Neural crest cell (in vitro differentiated cells): Measurements from ENCODE around the gene WT1. TPM values are rescaled to one million over a fixed set of nuclear protein-coding genes. Genes with fewer than 3 reads are reported as not detected.

Source experiments
- DNase-seq: peaks from one replicate; pipeline ENCODE4 v3.0.0; 2021; ENCODE audit warnings: low read depth, mixed read lengths, low spot score
- H3K27ac Mint-ChIP-seq: one replicate; pipeline ENCODE4 v1.8.0; 2021; ENCODE audit warnings: mild to moderate bottlenecking, mixed read lengths; ENCODE audit not compliant: unreplicated experiment
- H3K27me3 Mint-ChIP-seq: 2 replicates; pipeline ENCODE4 v1.8.0; 2021; ENCODE audit warnings: low read depth, mild to moderate bottlenecking, mixed read lengths
- H3K36me3 Mint-ChIP-seq: 2 replicates; pipeline ENCODE4 v1.8.0; 2021; ENCODE audit warnings: low read depth, mild to moderate bottlenecking, mixed read lengths
- H3K4me1 Mint-ChIP-seq: 2 replicates; pipeline ENCODE4 v1.8.0; 2021; ENCODE audit warnings: mixed read lengths
- H3K4me3 Mint-ChIP-seq: one replicate; pipeline ENCODE4 v1.8.0; 2021; ENCODE audit warnings: mild to moderate bottlenecking, mixed read lengths
- H3K9me3 Mint-ChIP-seq: 2 replicates; pipeline ENCODE4 v1.8.0; 2021; ENCODE audit warnings: mixed read lengths
- total RNA-seq: library from RNA; stranded (reverse); gene quantifications from 2 replicates; pipeline ENCODE4 v1.2.1, GENCODE V29; 2021
- TF ChIP-seq, protein P1 (sequence below): fragments of 200-600 bp; sonication (generic); conservative IDR thresholded peaks from 2 replicates; pipeline ENCODE4 v1.5.0; 2021; ENCODE audit warnings: antibody characterized with exemption, mild to moderate bottlenecking

WT1 gene
- total RNA-seq, 1 donor from 2014 or later, result not detected

DNA sequence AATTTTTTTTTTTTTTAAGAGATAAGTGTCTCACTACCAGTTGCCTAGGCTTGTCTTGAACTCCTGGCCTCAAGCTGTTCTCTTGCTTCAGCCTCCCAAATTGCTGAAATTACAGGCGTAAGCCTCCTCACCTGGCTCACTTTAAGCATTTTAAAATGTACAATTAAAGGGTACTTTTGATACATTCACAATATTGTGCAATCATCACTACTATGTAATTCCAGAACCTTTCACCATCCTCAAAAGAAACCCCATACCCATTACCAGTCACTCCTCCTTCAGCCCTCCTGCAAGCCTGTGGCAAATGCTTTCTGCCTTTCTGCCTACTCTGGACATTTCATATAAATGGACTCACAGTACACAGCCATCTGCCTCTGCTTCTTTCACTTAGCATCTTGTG lies 34.5 kb upstream of the WT1 start:
- no peaks in the 10 kb centered on the region for H3K4me1 Mint-ChIP-seq
- TF ChIP-seq, protein P1, sequence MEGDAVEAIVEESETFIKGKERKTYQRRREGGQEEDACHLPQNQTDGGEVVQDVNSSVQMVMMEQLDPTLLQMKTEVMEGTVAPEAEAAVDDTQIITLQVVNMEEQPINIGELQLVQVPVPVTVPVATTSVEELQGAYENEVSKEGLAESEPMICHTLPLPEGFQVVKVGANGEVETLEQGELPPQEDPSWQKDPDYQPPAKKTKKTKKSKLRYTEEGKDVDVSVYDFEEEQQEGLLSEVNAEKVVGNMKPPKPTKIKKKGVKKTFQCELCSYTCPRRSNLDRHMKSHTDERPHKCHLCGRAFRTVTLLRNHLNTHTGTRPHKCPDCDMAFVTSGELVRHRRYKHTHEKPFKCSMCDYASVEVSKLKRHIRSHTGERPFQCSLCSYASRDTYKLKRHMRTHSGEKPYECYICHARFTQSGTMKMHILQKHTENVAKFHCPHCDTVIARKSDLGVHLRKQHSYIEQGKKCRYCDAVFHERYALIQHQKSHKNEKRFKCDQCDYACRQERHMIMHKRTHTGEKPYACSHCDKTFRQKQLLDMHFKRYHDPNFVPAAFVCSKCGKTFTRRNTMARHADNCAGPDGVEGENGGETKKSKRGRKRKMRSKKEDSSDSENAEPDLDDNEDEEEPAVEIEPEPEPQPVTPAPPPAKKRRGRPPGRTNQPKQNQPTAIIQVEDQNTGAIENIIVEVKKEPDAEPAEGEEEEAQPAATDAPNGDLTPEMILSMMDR, result no peak
- no peak overlapping the region for H3K4me3 Mint-ChIP-seq
- no peak overlapping the region for H3K27ac Mint-ChIP-seq
- no peak for DNase-seq
- no peaks in the 10 kb centered on the region for H3K9me3 Mint-ChIP-seq
- H3K36me3 Mint-ChIP-seq, result no peaks in the 10 kb centered on the region
- H3K27me3 Mint-ChIP-seq, result no peaks in the 10 kb centered on the region

DNA sequence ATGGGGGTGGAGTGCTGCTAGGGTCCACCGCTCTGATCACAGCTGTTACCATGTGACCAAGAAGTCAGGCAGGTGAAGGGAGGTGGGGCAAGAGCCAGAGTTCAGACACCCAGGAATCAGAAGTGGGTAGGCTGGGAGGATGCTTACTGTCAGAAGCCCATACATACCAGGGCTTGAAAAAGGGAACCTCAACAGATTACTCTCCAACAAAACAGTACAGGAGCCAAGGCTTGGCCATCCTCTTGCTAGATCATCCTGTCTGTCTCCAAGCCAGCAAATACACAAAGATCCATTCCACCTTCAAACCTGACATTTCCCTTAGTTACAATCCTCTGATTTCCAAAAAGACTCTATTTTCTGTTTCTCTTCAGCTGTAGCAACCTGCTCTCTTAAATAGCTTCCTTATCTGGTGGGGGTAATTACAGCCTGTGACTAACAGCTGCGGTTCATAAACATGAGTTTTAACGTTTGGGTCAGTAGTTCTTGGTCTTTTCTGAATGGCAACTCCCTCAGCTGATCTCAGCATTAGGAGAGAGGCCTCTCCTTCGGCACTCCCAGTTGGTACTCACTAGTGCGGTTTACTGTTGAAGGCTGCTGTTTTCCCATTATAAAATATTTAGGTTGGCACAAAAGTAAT lies 31.1 kb upstream of the WT1 start:
- H3K4me3 Mint-ChIP-seq, result no peak overlapping the region
- H3K9me3 Mint-ChIP-seq, result no peaks in the 10 kb centered on the region
- no peaks in the 10 kb centered on the region for H3K36me3 Mint-ChIP-seq
- H3K4me1 Mint-ChIP-seq, result no peaks in the 10 kb centered on the region
- TF ChIP-seq, protein P1, result no peak
- H3K27me3 Mint-ChIP-seq, result no peaks in the 10 kb centered on the region
- no peak for DNase-seq
- H3K27ac Mint-ChIP-seq, result no peak overlapping the region

DNA sequence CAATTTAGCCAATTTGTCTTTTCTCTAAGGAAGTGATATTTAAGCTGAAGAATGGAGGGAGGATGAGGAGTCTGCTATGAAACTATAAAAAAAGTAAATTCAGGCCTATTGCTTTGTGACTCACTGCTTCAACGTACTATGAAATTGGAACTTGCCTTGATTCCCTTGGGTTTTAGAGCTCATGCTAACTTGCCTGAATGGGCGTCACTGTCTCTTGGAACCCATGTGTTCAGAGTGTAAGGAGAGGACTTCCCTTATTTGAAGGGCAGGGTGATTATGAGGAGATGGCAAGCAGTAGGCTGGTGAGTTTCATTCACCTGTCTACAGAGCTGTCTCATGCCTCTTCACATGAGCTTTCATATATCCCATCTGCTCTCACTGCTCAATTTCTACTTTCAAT lies 28.7 kb upstream of the WT1 start:
- no peak overlapping the region for H3K4me3 Mint-ChIP-seq
- DNase-seq, result no peak
- no peaks in the 10 kb centered on the region for H3K27me3 Mint-ChIP-seq
- no peak overlapping the region for H3K27ac Mint-ChIP-seq
- H3K4me1 Mint-ChIP-seq, result no peaks in the 10 kb centered on the region
- TF ChIP-seq, protein P1, result no peak
- no peaks in the 10 kb centered on the region for H3K9me3 Mint-ChIP-seq
- no peaks in the 10 kb centered on the region for H3K36me3 Mint-ChIP-seq

DNA sequence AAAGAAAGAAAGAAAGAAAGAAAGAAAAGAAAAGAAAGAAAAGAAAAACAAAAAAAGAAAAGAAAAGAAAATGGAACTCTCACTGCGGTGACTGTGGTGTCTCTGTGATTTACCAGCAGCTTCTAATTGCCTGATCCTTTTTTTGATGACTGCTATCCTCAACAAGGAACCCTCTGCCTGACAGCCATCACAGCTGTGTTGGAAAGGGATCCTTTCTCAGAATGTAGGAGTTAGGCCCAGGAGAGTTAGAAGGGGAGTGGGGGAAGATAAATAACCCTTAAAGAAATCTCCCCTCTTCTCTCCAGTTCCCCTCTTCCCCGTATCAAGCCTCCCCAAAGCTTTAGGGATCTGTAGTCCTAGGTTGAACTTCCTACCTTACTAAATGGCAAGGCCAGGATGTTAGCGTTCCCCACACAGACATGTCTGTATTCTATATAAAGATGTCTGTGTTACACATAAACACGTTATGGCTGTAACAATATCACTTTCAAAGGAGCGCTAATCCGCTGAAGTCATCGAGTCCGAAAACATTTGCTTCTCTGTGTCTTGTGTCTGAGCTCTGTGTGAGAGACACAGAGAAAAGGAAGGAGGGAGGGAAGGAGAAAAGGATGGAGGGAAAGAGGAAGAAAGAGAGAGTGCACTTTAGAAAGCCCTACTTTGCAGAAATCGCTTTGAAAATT lies 26.8 kb upstream of the WT1 start:
- H3K4me3 Mint-ChIP-seq, result no peak overlapping the region
- H3K36me3 Mint-ChIP-seq, result no peaks in the 10 kb centered on the region
- H3K9me3 Mint-ChIP-seq, result no peaks in the 10 kb centered on the region
- no peaks in the 10 kb centered on the region for H3K27me3 Mint-ChIP-seq
- H3K4me1 Mint-ChIP-seq, result no peaks in the 10 kb centered on the region
- H3K27ac Mint-ChIP-seq, result no peak overlapping the region
- TF ChIP-seq, protein P1, result no peak
- no peak for DNase-seq

DNA sequence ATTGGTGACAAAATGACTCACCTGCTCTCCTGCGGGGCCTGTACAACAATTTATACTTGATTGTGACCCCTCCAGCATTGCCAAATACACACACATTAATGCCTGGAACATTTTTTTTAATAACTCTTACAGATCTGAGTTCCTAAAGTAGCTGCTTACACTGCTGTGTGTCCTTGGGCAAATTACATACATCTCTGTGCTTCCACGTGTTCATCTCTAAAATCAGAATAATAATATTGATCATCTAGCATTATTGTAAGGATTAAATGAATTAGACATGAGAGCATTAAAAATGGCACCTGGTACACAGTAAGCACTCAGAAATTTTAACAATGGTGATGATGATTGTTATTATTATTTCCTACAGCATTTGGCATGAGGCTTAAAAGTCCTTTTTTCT lies 21.5 kb upstream of the WT1 start:
- H3K36me3 Mint-ChIP-seq, result no peaks in the 10 kb centered on the region
- TF ChIP-seq, protein P1, result no peak
- no peaks in the 10 kb centered on the region for H3K9me3 Mint-ChIP-seq
- no peak for DNase-seq
- no peaks in the 10 kb centered on the region for H3K4me1 Mint-ChIP-seq
- H3K4me3 Mint-ChIP-seq, result no peak overlapping the region
- peaks cover 4% of the 10 kb centered on the region for H3K27me3 Mint-ChIP-seq
- H3K27ac Mint-ChIP-seq, result no peak overlapping the region
